Activated naive CD4-positive, alpha-beta T cell treated with anti-CD3 and anti-CD28 coated beads for 36 hours (primary cell): ENCODE measurements around the gene FNIP1. TPM values are rescaled to one million over a fixed set of nuclear protein-coding genes. Genes with fewer than 3 reads are reported as not detected.
"Not testable (repeated sequence)": the region's sequence is repeated elsewhere in the genome, so short reads cannot be mapped to it uniquely, and the experiment has no call there.

ENCODE experiments used
- CTCF ChIA-PET: fragments of 350-600 bp; sonication (Branson Sonifier 250); formaldehyde crosslinking; loops from one replicate; lab custom pipeline; 2021; ENCODE audit warnings: antibody characterized with exemption; lab: Charles Lee
- DNase-seq: peaks from one replicate; pipeline ENCODE4 v3.0.0-alpha.2; 2020
- H3K27ac Mint-ChIP-seq: one replicate; pipeline ENCODE4 v1.8.0; 2021; ENCODE audit warnings: mild to moderate bottlenecking, mixed read lengths
- H3K27me3 Mint-ChIP-seq: one replicate; pipeline ENCODE4 v1.8.0; 2021; ENCODE audit warnings: low read depth, mixed read lengths
- H3K36me3 Mint-ChIP-seq: one replicate; pipeline ENCODE4 v1.8.0; 2021; ENCODE audit warnings: low read depth, mixed read lengths
- H3K4me1 Mint-ChIP-seq: one replicate; pipeline ENCODE4 v1.8.0; 2021; ENCODE audit warnings: low read depth, mixed read lengths
- H3K4me3 Mint-ChIP-seq: one replicate; pipeline ENCODE4 v1.8.0; 2021; ENCODE audit warnings: mild to moderate bottlenecking, moderate library complexity, mixed read lengths
- H3K9me3 Mint-ChIP-seq: one replicate; pipeline ENCODE4 v1.8.0; 2021; ENCODE audit warnings: mixed read lengths
- intact Hi-C: fragments of 100-400 bp; cut with micrococcal nuclease; formaldehyde crosslinking; loops from one replicate; pipeline ENCODE4 v1.15.1; 2023
- total RNA-seq, 2 experiments: library from RNA; stranded (reverse); gene quantifications; one replicate each; pipeline ENCODE4 v1.2.3, GENCODE V29; 2021

Gene FNIP1
- total RNA-seq = 10 to 100 TPM; 16.8 to 17.8 TPM

DNA sequence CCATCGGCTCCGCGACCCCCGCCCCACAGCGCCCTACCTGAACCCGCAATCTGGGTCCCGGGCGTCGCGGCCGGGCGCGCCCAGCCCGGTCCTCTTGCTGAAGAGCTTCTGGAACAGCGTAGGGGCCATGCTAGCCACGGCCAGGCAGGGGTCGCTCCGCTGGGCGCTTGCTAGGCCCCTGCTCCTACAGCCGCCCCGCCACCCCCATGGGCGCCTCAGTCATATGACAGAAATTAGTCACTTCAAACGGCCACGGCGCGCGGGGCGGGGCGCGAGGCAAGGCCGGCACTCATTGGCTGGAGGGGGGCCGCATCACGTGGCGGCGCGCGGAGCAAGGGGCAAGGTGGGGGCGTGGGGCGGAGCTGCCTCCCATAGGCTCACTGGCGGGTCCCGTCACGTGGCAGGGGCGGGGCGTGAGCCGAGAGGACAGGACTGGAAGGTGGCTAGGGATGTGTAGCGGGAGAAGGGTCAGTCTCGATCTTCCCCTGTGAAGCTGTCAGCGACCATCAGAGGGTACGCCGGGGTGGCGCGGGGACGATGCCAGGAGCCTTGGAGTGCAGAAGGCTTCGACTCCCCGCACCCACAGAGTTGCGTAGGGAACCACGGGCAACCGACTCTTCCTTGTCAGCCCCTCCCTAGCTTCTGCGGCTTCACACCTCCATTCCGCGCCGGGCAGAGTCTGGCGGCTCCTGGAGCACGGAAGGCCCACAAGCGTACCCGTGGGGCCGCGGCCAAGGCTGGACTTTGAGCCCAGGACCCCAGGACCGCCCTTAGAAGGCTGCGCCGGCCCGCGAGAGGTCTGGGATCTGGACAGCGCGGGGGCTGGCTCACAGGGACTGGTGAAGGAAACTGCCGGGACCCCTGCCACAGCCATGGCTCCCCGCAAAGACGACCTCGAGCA, at the start of gene FNIP1:
Gene FNIP1, minus strand, starts transcription at position 225 of the 901 bp plus-strand sequence. Its CDS starts 96 bp downstream, at position 129.
- no peaks in the 10 kb centered on the region for H3K9me3 Mint-ChIP-seq
- peak within 1 kb of the TSS; percentile 97 for H3K4me3 Mint-ChIP-seq
- DNase-seq = peak; percentile 99
- H3K27me3 Mint-ChIP-seq = no peaks in the 10 kb centered on the region
- no peaks in the 10 kb centered on the region for H3K36me3 Mint-ChIP-seq
- CTCF ChIA-PET = interaction anchor here (0.5 to 1.0 kb wide), 2 partner anchors 49 to 246 kb away, joined by 3 to 4 read pairs; no protein-coding TSS in a partner anchor
- peaks cover 19% of the 10 kb centered on the region for H3K4me1 Mint-ChIP-seq
- peak within 1 kb of the TSS; percentile 78 for H3K27ac Mint-ChIP-seq
- intact Hi-C loops = loop anchor here (1.0 to 10.0 kb wide), 19 partner anchors 50 to 698 kb away; partner anchors contain the start of genes IL3, IRF1, LYRM7 and RAPGEF6

DNA sequence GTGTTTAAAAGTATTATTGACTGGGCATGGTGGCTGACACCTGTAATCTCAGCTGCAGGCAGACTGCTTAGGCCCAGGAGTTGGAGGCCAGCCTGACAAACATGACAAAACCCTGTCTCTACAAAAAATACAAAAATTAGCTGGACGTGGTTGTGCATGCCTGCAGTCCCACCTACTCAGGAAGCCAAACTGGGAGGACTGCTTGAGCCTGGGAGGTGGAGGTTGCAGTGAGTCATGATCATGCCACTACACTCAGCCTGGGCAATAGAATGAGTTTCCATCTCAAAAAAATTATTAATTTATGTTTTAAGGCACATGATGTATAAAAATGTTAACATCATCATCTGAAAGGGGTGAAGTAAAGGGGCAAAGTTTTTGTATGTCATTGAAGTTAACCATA, 49.7 kb upstream of the FNIP1 start:
- no peak for DNase-seq
- CTCF ChIA-PET = no interaction called here
- intact Hi-C loops = no loop called here
- H3K4me1 Mint-ChIP-seq = no peaks in the 10 kb centered on the region
- peaks cover 15% of the 10 kb centered on the region for H3K36me3 Mint-ChIP-seq
- H3K4me3 Mint-ChIP-seq = no peak overlapping the region
- H3K9me3 Mint-ChIP-seq = peaks cover 36% of the 10 kb centered on the region
- no peaks in the 10 kb centered on the region for H3K27me3 Mint-ChIP-seq
- no peak overlapping the region for H3K27ac Mint-ChIP-seq

DNA sequence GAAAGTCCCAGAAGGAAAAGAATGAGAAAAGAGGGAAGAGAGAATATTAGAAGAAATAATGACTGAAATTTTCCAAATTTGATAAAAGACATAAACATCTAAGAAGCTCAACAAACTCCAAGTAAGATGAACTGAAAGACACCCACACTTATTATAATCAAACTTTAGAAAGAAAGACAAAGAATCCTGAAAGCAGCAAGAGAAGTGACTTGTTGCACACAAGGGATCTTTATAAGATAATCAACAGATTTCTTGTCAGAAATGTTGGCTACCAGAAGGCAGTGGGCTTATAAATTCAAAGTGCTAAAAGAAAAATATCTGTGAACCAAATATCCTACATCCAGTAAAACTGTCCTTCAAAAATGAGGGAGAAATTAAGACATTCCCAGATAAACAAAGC, 49.0 kb upstream of the FNIP1 start:
- Mint-ChIP-seq H3K4me1 (no peaks in the 10 kb centered on the region), H3K27ac (no peak overlapping the region), H3K9me3 (peaks cover 36% of the 10 kb centered on the region), H3K4me3 (no peak overlapping the region), H3K27me3 (no peaks in the 10 kb centered on the region), H3K36me3 (peaks cover 15% of the 10 kb centered on the region)
- CTCF ChIA-PET = no interaction called here
- no peak for DNase-seq
- intact Hi-C loops = no loop called here

DNA sequence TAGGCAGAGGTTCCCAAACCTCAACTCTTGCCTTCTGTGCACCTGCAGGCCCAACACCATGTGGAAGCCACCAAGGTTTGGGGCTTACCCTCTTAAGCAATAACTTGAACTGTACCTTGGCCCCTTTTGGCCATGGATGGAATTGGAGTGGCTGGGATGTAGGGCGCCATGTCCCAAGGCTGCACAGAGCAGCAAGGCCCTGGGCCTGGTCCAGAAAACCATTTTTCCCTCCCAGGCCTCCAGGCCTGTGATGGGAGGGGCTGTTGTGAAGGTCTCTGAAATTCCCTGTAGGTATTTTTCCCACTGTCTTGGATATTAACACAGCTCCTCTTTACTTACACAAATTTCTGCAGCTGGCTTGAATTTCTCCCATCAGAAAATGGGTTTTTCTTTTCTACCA, 46.2 kb upstream of the FNIP1 start:
- intact Hi-C loops, CTCF ChIA-PET, H3K27me3 Mint-ChIP-seq, H3K4me3 Mint-ChIP-seq, H3K27ac Mint-ChIP-seq, DNase-seq, H3K4me1 Mint-ChIP-seq: not testable (repeated sequence)
- H3K9me3 Mint-ChIP-seq = peaks cover 35% of the 10 kb centered on the region
- H3K36me3 Mint-ChIP-seq = peaks cover 14% of the 10 kb centered on the region

DNA sequence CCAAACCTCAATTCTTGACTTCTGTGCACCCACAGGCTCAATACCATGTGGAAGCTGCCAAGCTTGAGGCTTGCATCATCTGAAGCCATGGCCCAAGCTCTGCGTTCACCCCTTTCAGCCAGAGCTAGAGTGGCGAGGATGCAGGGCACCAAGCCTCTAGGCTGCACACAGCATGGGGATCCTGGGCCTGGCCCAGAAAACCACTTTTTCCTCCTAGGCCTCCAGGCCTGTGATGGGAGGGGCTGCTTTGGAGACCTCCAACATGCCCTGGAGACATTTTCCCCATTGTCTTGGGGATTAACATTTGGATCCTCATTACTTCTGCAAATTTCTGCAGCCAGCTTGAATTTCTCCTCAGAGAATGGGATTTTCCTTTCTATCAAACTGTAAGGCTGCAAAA, 35.9 kb upstream of the FNIP1 start:
- CTCF ChIA-PET, DNase-seq, H3K4me1 Mint-ChIP-seq, H3K27me3 Mint-ChIP-seq, H3K27ac Mint-ChIP-seq, H3K36me3 Mint-ChIP-seq, intact Hi-C loops, H3K4me3 Mint-ChIP-seq: not testable (repeated sequence)
- H3K9me3 Mint-ChIP-seq = peaks cover 17% of the 10 kb centered on the region

DNA sequence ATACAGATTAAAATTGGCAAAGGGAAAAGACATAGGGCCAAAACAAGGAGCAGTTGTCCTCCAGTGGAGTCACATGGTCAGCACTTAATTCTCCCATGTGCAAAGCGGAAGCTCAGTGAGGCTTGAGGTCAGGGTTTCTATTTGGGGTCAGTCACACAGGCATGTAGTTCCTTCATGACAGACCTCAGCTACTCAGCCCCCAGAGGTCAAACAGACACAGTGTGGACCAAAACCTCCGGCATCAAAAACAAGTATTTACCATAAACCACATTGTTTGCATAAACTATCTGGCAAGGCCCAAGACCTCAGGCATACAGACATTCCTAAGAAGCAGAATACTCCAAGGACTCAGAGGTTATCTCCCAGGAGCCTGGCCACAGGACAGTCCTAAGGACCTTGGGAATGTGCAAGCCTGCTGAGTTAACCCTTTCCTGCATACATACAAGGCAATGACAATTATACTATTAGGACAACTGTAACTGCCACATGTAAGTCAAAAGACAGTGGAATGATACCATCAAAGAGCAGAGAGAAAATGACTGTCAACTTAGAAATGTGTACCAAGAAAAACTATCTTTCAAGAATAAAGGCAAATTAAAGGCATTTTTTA, 28.7 kb upstream of the FNIP1 start:
- H3K36me3 Mint-ChIP-seq = no peaks in the 10 kb centered on the region
- peaks cover 3% of the 10 kb centered on the region for H3K4me1 Mint-ChIP-seq
- no peak overlapping the region for H3K27ac Mint-ChIP-seq
- H3K9me3 Mint-ChIP-seq = no peaks in the 10 kb centered on the region
- no peaks in the 10 kb centered on the region for H3K27me3 Mint-ChIP-seq
- intact Hi-C loops = loop anchor here (10.0 kb wide), 1 partner anchor 309 kb away; no protein-coding TSS in a partner anchor
- CTCF ChIA-PET = no interaction called here
- no peak overlapping the region for H3K4me3 Mint-ChIP-seq
- DNase-seq = no peak

DNA sequence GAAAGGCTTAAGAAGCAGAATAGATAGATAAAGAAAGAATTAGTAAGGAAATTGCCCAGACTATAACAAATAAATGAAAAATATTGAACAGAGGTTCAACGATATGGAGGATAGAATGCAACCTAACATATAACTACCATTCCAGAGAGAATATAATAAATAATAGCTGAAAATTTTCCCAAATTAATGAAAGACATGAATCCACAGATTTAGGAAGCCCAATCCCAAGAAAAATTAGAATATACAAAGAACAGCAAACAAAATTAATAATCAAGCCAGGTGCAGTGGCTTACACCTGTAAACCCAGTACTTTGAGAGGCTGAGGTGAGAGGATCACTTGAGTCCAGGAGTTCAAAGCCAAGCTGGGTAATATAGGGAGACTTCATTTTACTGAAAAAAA, 27.8 kb upstream of the FNIP1 start:
- Mint-ChIP-seq H3K4me1 (no peaks in the 10 kb centered on the region), H3K36me3 (no peaks in the 10 kb centered on the region), H3K9me3 (no peaks in the 10 kb centered on the region), H3K27ac (no peak overlapping the region), H3K4me3 (no peak overlapping the region), H3K27me3 (no peaks in the 10 kb centered on the region)
- no peak for DNase-seq
- CTCF ChIA-PET = interaction anchor here (0.6 kb wide), 1 partner anchor 110 kb away, joined by 3 read pairs; no protein-coding TSS in a partner anchor
- intact Hi-C loops = loop anchor here (10.0 kb wide), 1 partner anchor 310 kb away; no protein-coding TSS in a partner anchor

DNA sequence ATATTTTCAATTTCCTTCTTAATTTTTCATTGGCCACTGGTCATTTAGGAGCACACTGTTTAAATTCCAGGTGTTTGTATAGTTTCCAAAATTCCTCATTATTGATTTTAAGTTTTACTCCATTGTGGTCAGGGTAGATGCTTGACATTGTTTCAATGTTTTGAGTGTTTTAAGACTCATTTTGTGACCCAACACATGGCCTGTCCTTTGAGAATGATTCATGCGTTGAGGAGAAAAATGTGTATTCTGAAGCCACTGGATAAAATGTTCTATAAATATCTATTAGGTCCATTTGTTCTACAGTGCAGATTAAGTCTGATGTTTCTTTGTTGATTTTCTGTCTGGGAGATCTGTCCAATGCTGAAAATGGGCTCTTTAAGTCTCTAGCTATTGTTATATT, 24.4 kb upstream of the FNIP1 start:
- Mint-ChIP-seq H3K4me1 (peaks cover 1% of the 10 kb centered on the region), H3K4me3 (no peak overlapping the region), H3K36me3 (no peaks in the 10 kb centered on the region), H3K9me3 (no peaks in the 10 kb centered on the region), H3K27me3 (no peaks in the 10 kb centered on the region), H3K27ac (no peak overlapping the region)
- intact Hi-C loops = loop anchor here (10.0 kb wide), 1 partner anchor 314 kb away; no protein-coding TSS in a partner anchor
- CTCF ChIA-PET = no interaction called here
- no peak for DNase-seq

DNA sequence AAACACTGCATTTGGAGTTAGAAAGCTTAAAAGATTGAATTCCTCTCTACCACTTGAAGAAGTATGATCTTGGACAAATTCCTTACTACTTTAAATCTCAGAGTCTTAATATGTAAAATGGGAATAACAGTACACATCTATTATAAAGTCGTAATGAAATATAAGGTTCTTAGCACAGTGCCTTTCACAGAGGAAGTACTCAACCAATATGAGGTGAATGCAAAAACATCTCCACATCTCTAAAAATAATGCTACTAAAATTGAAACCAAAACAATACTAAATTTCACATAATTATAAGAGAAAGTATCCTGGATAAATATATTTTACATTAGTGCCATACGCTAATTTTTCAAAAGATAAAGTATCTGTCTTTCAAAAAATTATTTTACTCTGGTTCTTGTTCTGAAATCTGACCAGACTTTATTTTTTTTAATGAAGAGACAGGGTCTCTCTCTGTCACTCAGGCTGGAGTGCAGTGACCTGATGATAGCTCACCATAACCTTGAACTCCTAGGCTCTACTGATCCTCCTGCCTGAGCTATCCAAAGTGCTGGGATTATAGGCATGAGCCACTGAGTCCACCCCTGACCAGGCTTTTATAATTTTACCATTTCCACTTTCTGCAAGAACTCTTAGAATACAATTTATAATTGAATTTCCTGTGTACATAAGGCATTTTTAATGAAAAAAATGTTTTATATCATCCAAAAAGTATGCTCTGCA, 21.3 kb upstream of the FNIP1 start:
- H3K9me3 Mint-ChIP-seq = no peaks in the 10 kb centered on the region
- CTCF ChIA-PET = no interaction called here
- no peaks in the 10 kb centered on the region for H3K36me3 Mint-ChIP-seq
- intact Hi-C loops = no loop called here
- H3K27ac Mint-ChIP-seq = no peak overlapping the region
- no peak overlapping the region for H3K4me3 Mint-ChIP-seq
- DNase-seq = no peak
- H3K4me1 Mint-ChIP-seq = peaks cover 1% of the 10 kb centered on the region
- no peaks in the 10 kb centered on the region for H3K27me3 Mint-ChIP-seq

DNA sequence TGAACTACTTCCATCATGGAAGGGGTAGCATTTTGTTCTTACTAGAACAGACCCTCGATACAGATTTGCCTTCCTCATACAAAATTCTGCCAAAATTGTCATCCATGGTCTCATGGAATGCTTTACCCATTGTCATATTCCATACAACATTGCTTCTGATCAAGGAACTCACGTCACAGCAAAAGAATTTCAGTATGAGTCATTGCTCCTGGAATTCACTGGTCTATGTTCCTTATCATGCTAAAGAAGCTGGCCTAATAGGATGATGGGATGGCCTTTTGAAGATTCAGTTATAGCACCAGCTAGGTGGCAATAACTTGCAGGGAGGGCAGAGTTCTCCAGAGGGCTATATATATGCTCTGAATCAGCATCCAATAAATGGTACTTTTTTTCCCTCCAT, 18.2 kb upstream of the FNIP1 start:
- CTCF ChIA-PET = interaction anchor here (0.6 kb wide), 1 partner anchor 27 kb away, joined by 4 read pairs; no protein-coding TSS in a partner anchor
- DNase-seq = no peak
- no peak overlapping the region for H3K4me3 Mint-ChIP-seq
- peaks cover 1% of the 10 kb centered on the region for H3K4me1 Mint-ChIP-seq
- H3K27me3 Mint-ChIP-seq = no peaks in the 10 kb centered on the region
- H3K9me3 Mint-ChIP-seq = no peaks in the 10 kb centered on the region
- no peaks in the 10 kb centered on the region for H3K36me3 Mint-ChIP-seq
- intact Hi-C loops = no loop called here
- no peak overlapping the region for H3K27ac Mint-ChIP-seq

DNA sequence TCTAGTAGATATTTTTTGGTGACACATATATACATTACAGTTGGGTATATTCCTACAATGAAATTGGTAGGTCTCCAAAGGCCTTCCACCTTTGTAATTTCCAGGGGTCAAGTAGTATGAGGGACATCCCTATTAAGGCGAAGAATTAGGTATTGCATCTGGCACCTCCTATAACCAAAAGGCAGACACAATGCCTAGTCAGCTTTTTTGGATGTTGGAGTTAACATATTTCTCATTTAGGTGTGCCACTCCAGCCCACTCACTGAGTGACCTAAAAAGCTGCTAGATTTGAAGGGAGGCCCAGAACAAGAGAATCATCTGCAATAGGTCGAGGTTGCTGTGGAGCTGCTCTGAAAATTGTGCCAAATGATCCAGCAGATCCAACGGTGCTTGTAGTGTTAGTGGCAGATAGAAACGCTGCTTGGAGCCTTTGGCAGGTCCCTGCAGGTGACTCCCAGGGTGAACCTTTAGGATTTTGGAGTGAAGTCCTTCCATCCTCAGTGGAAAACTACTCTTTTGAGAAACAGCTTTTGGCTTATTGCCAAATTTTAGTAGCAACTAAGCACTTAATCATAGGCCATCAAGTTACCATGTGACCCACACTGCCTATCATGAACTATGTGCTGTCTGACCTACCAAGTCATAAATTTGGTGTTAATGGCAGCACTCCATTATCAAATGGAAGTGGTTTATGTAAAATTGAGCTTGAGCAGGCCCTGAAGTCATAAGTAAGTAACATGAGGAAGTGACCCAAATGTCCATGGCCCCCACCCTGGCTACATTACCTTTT, 15.7 kb upstream of the FNIP1 start:
- CTCF ChIA-PET = interaction anchor here (0.6 to 3.6 kb wide), 5 partner anchors 127 to 250 kb away, joined by 3 to 53 read pairs (median 4); no protein-coding TSS in a partner anchor
- H3K4me3 Mint-ChIP-seq = no peak overlapping the region
- H3K36me3 Mint-ChIP-seq = no peaks in the 10 kb centered on the region
- intact Hi-C loops = no loop called here
- H3K27me3 Mint-ChIP-seq = no peaks in the 10 kb centered on the region
- no peaks in the 10 kb centered on the region for H3K9me3 Mint-ChIP-seq
- H3K27ac Mint-ChIP-seq = no peak overlapping the region
- DNase-seq = no peak
- H3K4me1 Mint-ChIP-seq = no peaks in the 10 kb centered on the region
